ENCODE data around the gene IPO7. TPM values are rescaled to one million over a fixed set of nuclear protein-coding genes. Genes with fewer than 3 reads are reported as not detected.

The IPO7 gene
- total and polyA plus RNA-seq, 2 of the 13 experiments (the other 11 are each of a cell fraction or from before 2014, with no cell fraction given), result 59.4 to 98.4 TPM

GRCh38 chr11:9363954-9364912 is 20.2 kb upstream of the IPO7 start (continued):
- peak; percentile 75; the same call in 1 of the 2 replicates for TF ChIP-seq HNRNPUL1 (IDR thresholded peaks at IDR 0.05; ENCODE audit: low read depth, low read length)
- TF ChIP-seq ZNF549 (CRISPR knock-in tag; IDR thresholded peaks at IDR 0.05), result peak; percentile 73; the same call in 1 of the 2 replicates
- no peak for TF ChIP-seq PTBP1 (IDR thresholded peaks at IDR 0.05; ENCODE audit: low read depth, low read length, poor library complexity, severe bottlenecking)
- peak; percentile 82; the same call in 1 of the 2 replicates for TF ChIP-seq KDM4B (CRISPR knock-in tag; IDR thresholded peaks at IDR 0.05)
- no peak; the same call in 1 of the 2 replicates for TF ChIP-seq HIC2 (CRISPR knock-in tag; IDR thresholded peaks at IDR 0.05; ENCODE audit: low read depth)
- TF ChIP-seq ATF7-NPFF (CRISPR knock-in tag; IDR thresholded peaks at IDR 0.05; ENCODE audit: low read depth), result peak; percentile 86
- TF ChIP-seq SMARCC2 (IDR thresholded peaks at IDR 0.05), result no peak
- TF ChIP-seq MBD4 (IDR thresholded peaks at IDR 0.05; ENCODE audit: borderline replicate concordance, low read length), result no peak
- TF ChIP-seq ZBTB7B (CRISPR knock-in tag; IDR thresholded peaks at IDR 0.05), result peak; percentile 78
- peak; percentile 59; the same call in 1 of the 2 replicates for TF ChIP-seq ZNF354B (CRISPR knock-in tag; IDR thresholded peaks at IDR 0.05)
- peak; percentile 87; the same call in 1 of the 2 replicates for TF ChIP-seq ZNF800 (CRISPR knock-in tag; IDR thresholded peaks at IDR 0.05)
- peak; percentile 81; the same call in 1 of the 2 replicates for TF ChIP-seq ZBTB26 (CRISPR knock-in tag; IDR thresholded peaks at IDR 0.05; ENCODE audit: borderline replicate concordance)
- TF ChIP-seq MZF1 (CRISPR knock-in tag; IDR thresholded peaks at IDR 0.05; ENCODE audit: borderline replicate concordance), result no peak
- peak; percentile 52; the same call in 1 of the 2 replicates for TF ChIP-seq SNAPC2 (CRISPR knock-in tag; IDR thresholded peaks at IDR 0.05)
- peak; percentile 56; the same call in 1 of the 2 replicates for TF ChIP-seq ZNF430 (CRISPR knock-in tag; IDR thresholded peaks at IDR 0.05)
- TF ChIP-seq MEIS2 (CRISPR knock-in tag; IDR thresholded peaks at IDR 0.05), result peak; percentile 88
- TF ChIP-seq JUNB (CRISPR knock-in tag; IDR thresholded peaks at IDR 0.05; ENCODE audit: borderline replicate concordance), result 0 out of 2 replicates have a peak, but pooled peaks have one; percentile 43
- no peak for TF ChIP-seq ZFP41 (CRISPR knock-in tag; IDR thresholded peaks at IDR 0.05; ENCODE audit: borderline replicate concordance)
- peak in 1 of 2 experiments; percentile 43; a peak in 1 of 4 replicates for TF ChIP-seq NR2F1 (CRISPR knock-in tag; IDR thresholded peaks at IDR 0.05)
- no peak for TF ChIP-seq ZZZ3 (CRISPR knock-in tag; IDR thresholded peaks at IDR 0.05; ENCODE audit: borderline replicate concordance)
- peak; percentile 87; the same call in 1 of the 2 replicates for TF ChIP-seq ZSCAN31 (CRISPR knock-in tag; IDR thresholded peaks at IDR 0.05; ENCODE audit: low read depth)
- peak; percentile 94 for TF ChIP-seq ARNT2 (CRISPR knock-in tag; IDR thresholded peaks at IDR 0.05; ENCODE audit: low read depth)
- TF ChIP-seq ZNF7 (CRISPR knock-in tag; IDR thresholded peaks at IDR 0.05), result no peak
- TF ChIP-seq ZNF337 (CRISPR knock-in tag; IDR thresholded peaks at IDR 0.05; ENCODE audit: borderline replicate concordance, low read depth), result no peak

Data from HepG2 (cell line).